Hindlimb muscle (tissue), 1 donor: ENCODE measurements around the gene BAD. TPM values are rescaled to one million over a fixed set of nuclear protein-coding genes. Genes with fewer than 3 reads are reported as not detected.

Experiments used
- DNase-seq: peaks from one replicate; pipeline ENCODE4 v3.0.0-alpha.2; 2013
- polyA plus RNA-seq: library from polyadenylated mRNA; unstranded; fragments of 120-200 nt; gene quantifications from one replicate; pipeline ENCODE4 v1.2.1, GENCODE V29; 2013; ENCODE audit not compliant: insufficient read length

BAD gene
- polyA plus RNA-seq, 1 donor, result 31.0 TPM

DNA sequence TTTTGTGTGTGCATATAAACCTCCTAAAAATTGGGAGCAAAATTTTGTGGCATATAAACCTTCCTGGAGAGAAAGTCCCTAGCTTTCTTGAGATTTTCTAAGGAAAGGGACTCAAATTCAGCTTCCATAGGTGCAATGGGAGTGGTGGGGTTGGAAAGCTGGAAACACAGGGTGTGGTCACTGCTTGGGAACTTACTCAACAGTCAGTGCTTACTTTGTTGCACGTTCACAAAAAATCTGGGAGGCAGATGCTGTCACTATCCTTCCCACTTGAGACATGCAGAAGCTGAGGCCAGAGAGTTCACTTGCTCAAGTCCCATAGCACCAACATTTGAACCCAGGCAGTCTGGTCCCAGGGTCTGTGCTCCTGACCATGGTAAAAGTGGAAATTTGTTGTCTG, 11.8 kb upstream of the BAD start:
- DNase-seq, result no peak

DNA sequence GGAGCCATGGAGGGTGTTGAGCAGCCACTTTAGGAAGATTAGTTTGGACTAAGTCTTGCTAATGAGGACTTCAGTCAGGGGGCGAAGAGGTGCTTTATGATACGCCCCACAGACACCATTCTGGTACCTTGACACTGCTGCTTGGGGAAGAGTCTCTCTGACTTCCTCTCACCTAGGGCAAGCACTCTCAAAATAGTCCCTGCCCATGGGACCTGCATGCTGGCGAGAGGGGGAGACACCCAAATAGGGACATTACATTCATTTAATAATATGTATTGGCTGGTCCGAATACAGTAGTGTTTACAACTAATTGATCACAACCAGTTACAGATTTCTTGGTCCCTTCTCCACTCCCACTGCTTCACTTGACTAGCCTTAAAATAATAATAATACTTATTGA, 11.3 kb upstream of the BAD start:
- no peak for DNase-seq

DNA sequence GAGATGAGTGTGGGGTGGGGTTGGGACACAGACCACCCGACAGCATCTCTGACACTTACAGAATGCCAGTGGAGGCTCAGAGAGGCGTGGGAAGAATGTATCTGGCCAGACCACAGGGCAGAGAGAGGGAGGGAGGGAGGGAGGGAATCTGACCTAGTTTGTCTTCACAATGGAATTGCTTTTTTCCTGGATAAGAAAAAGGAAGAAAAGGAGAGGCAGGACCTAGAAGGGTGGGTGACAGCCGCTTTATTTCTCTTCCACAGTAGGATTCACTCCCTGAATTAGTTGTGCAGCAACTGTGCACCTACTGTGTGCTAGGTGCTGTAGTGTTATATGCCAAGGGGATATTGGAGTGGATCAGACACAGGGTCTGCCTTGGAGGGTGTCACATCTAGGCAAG, 10.3 kb upstream of the BAD start:
- no peak for DNase-seq

DNA sequence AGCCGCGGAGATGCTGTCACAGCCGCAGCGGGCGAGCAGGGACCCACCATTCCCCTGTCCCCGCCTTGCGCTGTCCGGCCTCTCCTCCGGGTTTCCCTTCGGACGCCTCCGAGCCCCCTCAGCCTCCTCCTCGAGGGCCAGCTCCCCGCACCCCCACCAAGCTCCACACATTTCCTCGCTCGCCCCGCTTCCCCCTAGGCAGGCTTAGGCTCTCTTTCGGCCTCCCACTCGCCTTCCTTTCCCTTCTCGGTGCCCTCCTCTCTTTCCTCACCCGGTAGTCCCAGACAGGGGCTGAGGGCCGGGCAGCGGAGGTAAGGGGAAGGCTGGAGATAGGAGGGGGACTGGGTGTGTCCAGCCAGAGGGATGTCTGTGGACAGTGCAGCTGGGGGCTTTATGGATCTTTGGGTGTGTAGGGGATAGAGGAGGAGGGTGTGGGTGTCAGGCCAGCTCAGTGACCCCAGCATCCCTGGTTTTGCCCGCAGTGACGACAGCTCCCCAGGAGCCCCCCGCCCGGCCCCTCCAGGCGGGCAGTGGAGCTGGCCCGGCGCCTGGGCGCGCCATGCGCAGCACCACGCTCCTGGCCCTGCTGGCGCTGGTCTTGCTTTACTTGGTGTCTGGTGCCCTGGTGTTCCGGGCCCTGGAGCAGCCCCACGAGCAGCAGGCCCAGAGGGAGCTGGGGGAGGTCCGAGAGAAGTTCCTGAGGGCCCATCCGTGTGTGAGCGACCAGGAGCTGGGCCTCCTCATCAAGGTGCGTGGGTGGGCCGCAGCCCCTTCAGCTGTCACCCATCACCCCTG, 8.2 kb upstream of the BAD start:
- DNase-seq, result no peak

DNA sequence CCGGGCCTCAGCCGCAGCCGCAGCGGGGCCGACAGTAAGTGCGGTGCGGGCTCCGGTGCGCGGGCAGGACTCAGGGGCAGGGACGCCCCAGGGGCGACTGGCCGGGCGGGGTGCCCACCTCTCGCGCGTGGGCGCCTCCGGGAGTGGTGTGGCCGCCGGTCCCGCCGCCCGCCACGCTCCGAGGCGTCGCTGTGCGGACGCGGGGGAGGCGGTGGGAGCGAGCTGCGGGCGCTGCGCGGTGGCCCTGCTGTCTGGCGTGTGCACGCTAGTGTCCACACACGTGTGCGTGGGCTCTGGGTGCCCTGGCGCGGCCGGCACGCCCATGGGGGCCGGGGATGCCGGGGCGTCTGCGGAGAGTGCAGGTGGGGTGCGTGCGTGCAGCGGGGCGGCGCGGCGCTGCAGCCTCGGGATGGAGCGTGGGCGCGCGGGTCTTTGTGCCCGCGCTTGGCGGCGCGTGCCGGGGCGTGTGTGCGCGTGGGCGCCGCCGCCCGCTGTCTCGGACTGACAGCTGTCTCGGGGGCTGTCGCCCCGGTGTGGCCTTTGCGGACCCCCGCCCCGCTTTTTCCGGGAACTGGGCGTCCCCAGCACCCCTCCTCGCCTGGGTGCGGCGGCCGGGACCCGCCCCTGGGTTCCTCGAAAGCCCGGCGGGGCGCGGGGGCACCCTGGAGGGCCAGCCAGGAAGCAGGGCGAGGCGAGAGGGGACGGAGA, 7.4 kb upstream of the BAD start:
- no peak for DNase-seq

DNA sequence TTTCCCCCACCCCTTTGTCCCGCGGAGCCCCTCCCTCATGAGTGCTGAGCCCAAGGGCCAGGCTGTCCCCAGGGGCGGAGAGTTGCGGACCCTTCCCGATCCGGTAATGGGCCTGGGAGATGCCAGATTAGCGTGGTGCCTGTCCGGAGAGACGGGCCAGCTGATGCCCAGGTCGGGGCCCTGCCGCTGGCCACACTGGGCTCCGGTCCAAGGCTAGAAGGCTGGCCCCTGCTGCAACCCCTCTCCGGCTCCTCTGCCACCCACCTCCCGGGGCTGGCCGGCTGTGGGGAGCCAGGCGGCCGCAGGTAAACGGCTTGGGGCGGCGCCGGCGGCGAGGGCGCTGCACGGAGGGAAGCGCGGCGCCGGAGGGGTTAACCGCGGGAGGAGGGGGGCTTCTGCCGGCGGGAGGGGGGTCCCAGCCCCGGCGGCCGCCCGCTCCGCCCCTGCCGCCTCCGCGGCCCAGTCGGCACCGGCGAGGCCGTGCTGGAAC, 6.8 kb upstream of the BAD start, which contains the start of gene KCNK4:
Gene KCNK4 (plus strand): TSS at position 41 of the 490 bp plus-strand sequence. CDS start 1,717 bp downstream, outside the sequence.
- DNase-seq, result no peak

DNA sequence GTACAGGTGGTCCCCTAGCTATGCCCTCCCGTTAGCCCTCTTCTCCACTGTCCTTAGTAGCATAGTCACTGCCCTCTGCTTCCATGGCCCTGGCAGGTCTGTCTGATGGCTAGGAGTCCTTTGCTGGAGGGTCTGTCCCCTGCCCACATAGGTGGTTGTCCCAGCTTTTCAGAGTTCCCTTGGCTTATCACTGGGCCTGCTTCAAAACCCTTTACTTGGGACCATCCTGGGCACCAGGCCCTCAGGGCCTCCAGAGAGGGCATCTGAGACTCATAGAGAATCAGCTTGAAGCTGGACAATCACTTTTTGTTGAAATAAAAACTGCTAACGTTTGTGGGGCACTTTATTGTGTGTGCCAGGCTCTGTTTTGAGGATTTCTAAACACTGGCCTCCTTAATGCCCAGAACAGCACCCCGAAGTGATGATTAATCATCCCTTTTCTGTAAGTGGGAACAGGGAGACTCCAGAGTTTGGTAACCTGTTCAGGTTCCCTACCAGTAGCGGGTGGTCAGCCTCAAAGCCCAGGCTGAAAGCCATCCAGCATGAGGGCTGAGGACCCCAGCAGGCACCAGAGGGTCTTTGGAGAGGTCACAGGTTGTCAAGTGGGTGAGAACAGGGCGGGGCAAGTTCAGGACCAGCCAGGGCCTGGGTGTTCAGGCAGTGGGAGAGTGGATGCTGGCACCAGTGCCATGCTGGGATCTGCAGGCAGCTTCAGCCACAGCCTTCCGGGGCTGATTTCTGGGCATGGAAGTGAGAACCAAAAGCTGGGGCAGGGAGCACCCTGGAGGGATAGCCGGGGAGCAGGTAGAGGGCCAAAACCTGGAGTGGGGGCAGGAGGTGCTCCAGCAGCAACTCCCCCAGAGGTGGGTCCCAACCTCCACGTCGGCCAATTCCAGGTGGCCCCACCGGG, 6.1 kb upstream of the BAD start:
- DNase-seq, result no peak

DNA sequence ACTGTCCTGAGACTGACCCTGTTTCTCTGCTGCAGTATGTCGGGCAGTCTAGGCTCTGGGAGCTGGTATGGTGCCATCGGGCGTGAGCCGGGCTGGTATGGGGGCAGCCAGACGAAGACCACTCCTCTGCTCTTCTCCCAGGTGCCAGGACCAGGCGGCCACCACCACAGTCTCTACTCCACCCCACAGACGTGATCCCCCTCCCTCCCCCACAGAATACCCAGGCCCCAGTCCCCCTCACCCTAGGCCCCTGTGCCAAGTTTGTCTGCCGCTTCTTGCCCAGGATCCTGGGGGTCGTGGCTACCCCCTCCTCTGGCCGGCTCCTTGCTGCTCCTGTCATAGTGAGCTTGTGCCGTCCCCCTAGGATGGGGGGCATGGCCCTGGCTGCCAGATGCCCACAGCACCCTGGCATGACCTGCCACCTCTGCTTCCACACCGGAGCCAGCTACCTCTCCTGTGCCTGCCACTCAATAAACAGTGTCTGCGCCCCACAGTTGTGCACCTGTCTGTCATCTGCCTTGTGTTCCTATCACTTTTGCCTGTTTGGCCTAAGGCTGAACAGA, 4.6 kb upstream of the BAD start:
- no peak for DNase-seq

DNA sequence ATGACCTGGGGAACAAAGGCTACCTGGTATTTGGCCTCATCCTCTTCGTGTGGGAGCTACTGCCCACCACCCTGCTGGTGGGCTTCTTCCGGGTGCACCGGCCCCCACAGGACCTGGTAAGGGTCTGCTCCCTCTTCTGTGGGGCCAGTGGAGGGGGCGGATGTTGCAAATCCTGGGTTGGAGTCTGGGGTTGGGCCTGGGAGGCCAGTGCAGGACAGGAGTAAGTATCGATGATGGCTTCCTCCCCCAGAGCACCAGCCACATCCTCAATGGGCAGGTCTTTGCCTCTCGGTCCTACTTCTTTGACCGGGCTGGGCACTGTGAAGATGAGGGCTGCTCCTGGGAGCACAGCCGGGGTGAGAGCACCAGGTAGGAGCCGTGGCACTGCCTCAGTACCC, 3.9 kb upstream of the BAD start:
- DNase-seq, result no peak

DNA sequence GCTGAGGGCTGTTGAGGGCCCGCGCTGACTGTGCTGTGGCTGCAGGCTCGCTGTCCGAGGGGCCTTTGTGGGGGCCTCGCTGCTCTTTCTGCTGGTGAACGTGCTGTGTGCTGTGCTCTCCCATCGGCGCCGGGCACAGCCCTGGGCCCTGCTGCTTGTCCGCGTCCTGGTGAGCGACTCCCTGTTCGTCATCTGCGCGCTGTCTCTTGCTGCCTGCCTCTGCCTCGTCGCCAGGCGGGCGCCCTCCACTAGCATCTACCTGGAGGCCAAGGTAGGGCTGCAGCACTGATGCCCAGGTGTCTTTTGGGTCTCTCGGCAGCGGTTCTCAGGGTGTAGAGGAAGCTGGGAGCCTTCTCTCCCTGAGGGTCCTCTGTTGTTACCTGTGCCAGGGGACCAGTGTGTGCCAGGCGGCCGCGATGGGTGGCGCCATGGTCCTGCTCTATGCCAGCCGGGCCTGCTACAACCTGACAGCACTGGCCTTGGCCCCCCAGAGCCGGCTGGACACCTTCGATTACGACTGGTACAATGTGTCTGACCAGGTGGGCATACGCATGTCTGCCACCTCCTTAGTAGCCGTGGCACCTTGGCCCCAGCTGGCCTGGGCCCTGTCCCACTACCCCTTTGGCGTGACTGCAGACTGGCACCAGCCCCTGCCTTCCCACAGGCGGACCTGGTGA, 3.3 kb upstream of the BAD start:
- DNase-seq, result no peak

DNA sequence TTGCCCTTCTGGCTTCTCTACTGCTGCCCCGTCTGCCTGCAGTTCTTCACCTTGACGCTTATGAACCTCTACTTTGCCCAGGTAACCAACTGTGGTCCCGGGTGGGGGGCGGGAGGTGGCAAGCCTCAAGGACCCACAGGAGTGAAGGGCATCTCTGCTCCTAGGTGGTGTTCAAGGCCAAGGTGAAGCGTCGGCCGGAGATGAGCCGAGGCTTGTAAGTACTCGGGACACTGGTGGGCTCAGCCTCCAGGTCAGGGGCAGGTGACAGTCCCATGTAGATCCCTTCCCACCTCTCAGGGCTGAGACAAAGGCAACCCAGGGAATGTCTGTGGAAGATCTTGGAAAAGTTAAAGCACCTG, 2.3 kb upstream of the BAD start:
- DNase-seq, result no peak

DNA sequence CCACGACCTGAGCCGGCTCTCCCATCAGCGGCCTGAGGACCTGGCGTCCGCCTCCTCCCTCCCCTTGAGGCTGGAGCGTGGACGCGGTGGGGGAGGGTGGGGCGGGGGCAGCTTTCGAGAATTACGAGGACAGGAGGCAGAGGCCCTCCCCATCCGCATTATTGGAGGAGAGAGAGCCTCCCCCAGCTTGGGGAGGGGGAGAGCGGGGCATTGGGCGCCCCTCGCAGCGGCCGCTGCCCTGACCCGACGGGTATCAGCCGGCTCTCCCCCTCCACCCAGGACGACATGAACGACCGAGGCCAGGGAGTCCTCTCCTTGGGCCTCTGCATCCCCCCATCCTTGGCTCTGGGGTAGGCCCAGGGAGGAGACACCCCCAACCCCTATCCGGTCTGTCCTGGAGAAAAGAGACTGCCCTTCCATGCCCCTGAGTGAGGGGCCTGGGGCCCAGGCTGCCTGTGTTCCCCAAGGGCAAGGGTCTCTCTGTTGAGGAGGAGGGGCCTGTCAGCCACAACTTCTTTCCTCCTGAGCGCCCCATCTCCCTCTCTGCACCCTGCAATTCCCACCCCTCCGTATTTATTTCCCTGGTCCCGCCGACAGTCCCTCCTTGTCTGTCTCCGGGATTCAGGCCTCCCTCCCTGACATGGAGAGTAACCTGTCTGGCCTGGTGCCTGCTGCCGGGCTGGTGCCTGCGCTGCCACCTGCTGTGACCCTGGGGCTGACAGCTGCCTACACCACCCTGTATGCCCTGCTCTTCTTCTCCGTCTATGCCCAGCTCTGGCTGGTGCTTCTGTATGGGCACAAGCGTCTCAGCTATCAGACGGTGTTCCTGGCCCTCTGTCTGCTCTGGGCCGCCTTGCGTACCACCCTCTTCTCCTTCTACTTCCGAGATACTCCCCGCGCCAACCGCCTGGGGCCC, 1.7 kb upstream of the BAD start:
- no peak for DNase-seq

DNA sequence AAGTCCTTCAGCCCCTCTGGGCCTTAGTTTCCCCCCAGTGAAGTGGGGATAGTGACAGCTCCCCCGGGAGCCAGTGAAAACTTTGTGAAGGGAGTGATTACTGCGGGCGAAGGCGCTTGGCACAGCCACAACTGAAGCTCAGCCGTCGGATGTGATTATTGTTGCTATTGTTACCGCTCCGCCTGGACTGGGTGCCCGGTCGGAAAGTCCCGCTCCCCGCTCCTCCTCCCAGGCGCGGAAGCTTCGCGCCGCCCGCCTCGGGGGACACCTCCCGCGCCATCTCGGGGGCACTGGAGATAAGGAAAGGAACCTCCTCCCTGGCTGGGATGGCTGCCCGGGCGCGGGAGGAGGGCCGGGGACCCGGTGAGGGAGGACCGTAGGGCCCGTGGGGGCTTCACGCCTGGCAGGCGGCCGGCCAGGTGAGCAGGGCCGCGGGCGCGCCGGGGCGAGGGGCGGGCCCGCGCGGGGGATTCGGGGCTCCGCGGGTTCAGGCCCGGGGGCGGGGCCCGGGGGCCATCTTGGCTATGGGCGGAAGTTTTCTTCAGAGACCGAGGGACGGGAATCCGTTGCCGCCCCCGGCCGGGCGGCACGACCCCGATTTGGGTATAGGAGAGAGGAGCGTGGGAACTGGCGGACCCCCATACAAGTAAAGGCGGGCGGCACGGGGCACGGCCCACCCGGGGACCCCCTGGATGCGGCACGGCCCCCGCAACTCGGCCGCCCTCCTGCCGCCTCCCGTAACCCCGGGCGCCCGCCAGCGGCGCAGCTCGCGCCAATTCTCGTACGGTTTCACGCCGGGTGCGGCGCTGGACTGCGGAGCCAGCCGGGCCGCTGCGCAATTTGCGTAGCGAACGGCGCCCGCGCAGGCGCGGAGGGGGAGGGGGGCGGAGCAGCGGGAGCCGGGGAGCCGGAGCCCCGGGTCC, 758 bp upstream of the BAD start, which contains the start of gene GPR137:
Gene GPR137 (plus strand): TSS at position 887 of the 923 bp plus-strand sequence. CDS start 677 bp downstream, outside the sequence.
- peak; percentile 94 for DNase-seq

DNA sequence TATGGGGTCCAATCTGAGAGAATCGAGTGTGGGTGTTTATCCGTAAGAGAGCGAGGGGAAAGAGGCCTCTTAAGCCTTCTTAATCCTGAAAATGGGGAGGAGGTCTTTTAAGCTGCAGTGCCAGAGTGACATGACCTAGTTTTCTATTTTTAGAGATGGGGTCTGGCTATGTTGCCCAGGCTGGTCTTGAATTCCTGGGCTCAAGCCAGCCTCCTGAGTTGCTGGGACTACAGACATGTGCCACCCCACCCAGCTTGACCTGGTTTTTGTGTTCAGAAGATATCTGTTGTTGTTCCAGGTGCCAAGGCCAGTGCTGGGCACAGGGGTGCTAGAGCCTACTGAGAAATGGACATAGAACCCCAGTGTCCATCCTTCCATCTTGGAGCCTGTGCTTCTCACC, 1.4 kb downstream of the BAD start:
- no peak for DNase-seq

DNA sequence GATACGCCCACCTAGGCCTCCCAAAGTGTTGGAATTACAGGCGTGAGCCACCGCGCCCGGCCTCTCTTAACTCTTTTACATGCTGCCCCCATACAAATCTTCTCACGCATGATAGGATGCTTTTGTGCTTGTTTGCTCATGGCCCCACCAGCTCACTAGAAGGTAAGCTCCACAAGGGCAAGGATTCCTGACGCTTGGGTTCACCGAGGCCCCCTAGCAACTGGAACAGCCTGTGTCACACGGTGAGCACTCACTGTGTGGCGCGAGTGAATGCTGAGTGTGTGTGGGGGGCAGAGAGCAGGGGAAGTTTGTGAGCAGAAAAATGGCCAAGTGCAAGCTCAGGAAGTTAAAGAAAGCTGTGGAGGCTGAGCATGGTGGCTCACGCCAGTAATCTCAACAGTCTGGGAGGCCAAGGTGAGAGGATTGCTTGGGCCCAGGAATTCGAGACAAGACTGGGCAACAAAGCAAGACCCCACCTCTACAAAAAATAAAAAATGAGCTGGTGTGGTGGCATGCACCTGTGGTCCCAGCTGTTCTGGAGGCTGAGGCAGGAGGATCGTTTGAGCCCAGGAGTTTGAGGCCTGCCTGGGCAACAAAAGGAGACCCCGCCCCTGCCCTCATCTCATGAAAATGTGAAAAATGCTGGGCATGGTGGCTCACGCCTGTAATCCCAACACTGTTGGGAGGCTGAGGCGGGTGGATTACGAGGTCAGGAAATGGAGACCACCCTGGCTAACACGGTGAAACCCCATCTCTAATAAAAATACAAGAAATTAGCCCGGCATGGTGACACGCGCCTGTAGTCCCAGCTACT, 2.3 kb downstream of the BAD start:
- DNase-seq, result no peak

DNA sequence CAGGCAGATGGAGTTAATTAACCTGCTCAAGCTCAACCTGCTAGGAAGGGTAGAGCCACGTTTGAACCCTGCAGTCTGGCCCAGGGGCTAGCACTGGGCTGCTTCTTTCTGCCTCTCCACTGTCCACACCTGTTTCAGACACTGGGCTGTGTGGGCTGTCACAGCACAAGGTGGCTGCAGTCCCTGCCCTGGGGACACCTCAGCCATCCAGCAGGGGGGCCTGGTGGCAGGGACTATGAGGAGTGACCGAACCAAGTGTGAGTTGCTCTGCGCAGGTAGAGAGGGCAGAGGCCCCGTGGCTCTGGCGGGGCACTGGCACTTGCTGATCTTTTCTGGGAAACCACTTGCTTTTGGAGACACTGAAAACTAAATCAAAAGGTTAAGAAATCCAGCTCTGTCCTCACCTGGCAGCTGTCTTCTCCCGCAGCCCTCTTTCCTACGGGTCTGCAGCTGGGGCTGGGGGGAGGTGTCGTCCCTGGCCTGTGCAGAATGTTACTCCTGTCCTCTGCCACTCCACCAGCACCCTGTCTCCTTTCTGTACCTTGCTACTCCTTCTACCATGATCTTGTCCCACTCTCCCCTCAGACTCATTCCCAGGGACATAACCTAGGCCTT, 5.8 kb downstream of the BAD start:
- DNase-seq, result no peak

DNA sequence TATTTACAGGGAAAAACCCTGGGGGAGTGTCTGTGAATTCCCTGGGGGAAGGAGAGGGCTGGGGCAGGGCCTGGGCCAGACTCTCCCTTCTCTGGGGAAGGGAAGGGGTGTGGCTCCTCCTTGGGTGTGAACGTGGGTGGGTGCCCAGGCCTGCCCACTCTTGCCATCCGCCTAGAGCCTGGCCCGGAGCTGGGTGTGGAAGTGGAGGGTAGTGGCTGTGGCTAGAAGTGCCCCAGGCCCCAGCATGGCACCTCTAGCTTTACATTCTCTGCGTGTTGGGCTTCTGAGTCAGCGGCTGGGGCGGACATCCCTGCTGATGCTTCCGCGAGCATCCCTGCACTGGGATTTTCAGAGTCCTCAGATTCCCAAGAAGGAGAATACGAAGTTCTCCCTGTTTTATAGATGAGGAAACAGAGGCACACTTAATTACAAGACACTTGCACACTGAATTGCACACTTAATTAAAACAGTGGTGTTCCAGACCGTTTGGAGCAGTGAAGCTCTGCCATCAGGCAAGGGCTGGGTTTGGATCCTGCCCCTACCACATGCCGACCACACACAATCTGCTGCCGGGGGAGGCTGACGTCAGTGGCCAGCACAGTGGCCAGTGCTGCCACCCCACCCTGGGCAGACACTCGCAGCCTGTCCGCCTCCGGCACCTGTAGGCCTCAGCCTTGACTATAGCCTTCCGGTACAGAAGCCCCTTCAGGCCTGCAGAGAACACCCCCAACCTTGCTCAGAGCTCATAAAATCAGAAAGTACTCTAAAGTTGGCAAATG, 7.6 kb downstream of the BAD start:
- no peak for DNase-seq
